NCI-H2196 (cell line): ENCODE data around the gene DDI2.
"Not testable (repeated sequence)": the region's sequence is repeated elsewhere in the genome, so short reads cannot be mapped to it uniquely, and the experiment has no call there.

Experiments
- DNase-seq: peaks from one replicate; lab custom pipeline; 2025; ENCODE audit not compliant: unreplicated experiment; lab: John Stamatoyannopoulos, UW

The DDI2 gene

GRCh38 chr1:15633756-15634420 is 16.6 kb downstream of the DDI2 start:
- DNase-seq, result no peak

DNA sequence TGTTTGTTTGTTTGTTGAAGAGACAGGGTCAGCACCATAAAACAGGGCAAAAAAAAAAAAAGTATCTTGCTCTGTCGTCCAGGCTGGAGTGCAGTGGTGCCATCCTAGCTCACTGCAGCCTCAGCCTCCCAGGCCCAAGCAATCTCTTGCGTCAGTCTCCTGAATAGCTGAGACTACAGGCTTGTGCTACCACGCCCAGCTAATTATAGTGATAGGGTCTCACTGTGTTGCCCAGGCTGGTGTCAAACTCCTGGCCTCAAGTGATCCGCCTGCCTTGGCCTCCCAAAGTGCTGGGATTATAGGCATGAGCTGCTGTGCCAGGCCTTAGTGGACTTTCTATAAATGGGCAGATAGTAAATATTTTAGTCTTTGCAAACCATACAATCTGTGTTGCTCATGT is 19.2 kb downstream of the DDI2 start:
- no peak for DNase-seq

- no peak for DNase-seq
Observed at GRCh38 chr1:15637826-15638225, 20.6 kb downstream of the DDI2 start.

DNA sequence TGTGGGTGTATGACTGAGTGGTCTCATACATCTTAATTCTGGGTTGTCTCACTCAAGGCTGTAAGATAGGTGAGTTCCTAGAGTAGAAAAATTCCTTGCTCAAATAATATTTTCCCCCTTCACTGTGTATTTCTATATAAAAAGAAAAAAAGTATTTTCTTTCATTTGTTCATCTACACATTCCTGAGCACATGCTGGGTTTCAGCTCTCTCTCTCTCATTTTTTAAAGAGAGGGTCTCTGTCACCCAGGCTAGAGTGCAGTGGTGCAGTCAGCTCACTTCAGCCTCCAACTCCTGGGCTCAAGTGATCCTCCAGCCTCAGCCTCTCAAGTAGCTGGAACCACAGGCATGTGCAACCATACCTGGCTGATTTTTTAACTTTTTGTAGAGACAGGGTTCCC is 22.0 kb downstream of the DDI2 start:
- no peak for DNase-seq

DNA sequence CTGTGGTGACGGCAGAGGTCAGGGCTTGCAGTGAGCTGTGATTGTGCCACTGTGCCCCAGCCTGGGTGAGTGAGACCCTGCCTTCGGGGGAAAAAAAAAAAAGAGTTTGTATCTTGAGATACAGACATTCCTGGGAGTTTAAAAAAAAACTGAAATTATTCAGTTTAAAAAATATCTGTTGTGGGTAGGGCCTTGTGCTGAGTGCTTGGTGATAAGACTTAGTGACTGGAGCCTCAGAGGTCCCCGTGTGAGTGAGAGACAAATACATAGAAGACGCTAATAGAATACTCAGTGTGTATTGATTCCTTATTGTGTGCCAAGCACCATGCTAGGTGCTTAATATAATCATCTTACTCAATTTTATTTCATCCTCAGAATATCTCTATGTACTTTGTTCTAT is 22.7 kb downstream of the DDI2 start:
- DNase-seq, result no peak

GRCh38 chr1:15640667-15641066 is 23.4 kb downstream of the DDI2 start:
- no peak for DNase-seq

- DNase-seq, result no peak
Observed at GRCh38 chr1:15649937-15650336, 32.7 kb downstream of the DDI2 start.

- no peak for DNase-seq
Observed at GRCh38 chr1:15650433-15650832, 33.2 kb downstream of the DDI2 start.

DNA sequence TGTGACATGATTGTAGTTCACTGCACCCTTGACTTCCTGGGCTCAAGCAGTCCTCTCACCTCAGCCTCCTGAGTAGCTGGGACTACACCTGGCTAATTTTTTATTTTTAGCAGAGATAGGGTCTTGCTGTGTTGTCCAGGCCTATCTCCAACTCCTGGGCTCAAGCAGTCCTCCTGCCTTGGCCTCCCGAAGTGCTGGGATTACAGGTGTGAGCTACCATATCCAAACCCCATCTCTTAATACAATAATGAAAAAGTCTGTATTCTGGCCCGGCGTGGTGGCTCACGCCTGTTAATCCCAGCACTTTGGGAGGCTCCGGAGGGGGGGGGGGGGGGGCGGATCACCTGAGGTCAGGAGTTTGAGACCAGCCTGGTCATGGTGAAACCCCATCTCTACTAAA is 34.9 kb downstream of the DDI2 start:
- DNase-seq, result not testable (repeated sequence)

GRCh38 chr1:15654091-15654690 is 36.9 kb downstream of the DDI2 start:
- no peak for DNase-seq

DNA sequence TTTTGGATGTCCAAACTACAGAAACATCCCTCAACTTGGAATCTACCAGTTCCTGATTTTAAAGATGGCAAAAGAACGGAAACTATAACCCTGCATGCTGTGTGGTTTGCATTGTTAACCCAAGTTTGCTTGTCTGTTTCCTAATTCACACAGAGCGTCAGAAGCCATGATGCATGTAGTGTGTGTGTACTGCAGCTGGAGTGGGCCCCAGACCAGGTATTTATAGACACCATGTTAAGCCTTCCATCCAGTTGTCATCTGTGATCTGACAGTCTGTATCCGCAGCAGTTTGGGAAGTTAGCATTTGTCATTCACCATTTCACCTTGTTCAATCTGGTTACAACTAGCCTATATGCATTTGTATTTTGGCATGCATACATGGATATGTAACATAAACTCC is 39.2 kb downstream of the DDI2 start:
- DNase-seq, result no peak

DNA sequence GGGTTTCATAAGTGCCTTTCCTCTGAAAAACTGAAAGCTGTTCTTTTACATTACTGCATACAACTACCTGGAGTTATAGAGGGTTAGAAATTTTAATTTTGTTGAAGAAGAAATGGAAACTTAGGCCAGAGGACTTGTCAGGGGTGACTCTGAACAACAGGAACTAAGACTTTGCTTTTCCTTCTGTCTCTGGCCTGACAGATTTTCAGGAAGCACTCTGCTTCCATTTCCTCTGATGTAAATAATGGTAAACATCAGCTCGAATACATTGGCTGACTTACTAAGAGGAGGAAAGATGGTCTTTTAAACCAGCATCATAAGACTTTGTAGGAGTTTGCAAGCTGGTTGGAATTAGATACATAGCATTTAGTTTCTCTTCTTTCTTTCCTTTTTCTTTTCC is 39.8 kb downstream of the DDI2 start:
- no peak for DNase-seq

DNA sequence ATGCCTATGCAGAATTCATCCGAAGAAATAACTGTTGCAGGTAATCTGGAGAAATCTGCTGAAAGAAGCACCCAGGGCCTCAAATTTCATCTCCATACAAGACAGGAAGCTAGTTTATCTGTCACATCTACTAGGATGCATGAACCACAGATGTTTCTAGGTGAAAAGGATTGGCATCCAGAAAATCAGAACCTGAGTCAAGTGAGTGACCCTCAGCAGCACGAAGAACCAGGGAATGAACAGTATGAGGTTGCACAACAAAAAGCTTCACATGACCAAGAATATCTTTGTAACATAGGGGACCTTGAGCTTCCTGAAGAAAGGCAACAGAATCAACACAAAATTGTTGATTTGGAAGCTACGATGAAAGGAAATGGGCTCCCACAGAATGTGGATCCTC is 42.9 kb downstream of the DDI2 start:
- DNase-seq, result no peak

DNA sequence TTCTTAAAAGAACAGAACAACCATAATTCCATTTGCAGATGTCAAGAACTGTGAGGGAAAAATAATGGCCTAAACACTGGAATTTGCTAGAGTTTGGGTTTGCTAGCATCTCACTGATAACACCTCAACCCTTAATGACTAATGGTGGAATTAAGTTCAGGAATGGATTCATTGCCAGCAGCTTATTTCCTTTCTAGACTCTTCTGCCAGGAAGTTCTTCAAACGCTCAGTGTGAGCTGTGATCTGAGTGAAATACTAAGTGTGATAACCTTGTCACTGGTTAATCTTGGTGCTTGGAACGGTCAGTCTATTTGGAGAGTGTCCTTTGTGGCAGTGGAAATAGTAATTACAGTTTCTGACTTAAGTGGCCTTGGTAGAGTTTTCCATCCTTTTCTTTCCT is 45.2 kb downstream of the DDI2 start:
- DNase-seq, result no peak

DNA sequence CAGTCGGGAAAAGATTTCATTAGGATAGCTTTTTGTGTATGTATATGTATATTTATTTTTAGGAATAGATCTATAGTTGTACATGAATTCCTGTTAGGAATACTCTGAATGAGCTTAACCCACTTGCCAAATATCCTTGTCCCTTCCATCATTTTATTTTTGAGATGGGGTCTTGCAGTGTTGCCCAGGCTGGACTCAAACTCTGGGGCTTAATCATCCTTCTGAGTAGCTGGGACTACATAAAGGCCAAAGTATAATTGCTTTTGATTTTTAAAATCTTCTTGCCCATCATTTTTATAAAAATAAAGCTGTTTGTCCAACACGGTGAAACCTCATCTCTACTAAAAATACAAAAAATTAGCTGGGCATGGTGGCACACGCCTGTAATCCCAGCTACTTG is 46.7 kb downstream of the DDI2 start:
- DNase-seq, result no peak

- DNase-seq, result no peak
Observed at GRCh38 chr1:15667362-15667761, 50.1 kb downstream of the DDI2 start.

GRCh38 chr1:15668089-15668754 is 51.0 kb downstream of the DDI2 start:
- DNase-seq, result no peak

GRCh38 chr1:15669074-15669473 is 51.8 kb downstream of the DDI2 start:
- DNase-seq, result no peak

DNA sequence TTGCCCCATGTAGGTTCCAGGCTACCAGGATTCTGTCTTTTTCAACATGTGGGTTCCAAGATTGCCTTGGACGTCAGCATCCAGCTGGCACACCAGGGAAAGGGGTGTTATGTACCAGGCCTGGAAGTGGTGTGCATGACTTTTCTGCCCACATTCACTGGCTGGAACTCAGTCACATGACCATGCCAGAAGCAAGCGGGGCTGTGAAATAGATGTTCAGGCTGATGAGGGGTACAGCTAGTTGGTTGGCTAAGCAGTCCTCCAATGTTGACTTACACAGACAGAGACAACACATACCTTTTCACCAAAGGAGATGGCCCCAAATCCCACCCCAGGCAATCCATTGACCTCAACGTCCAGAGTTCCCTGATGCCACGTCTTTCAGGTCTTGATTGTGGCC is 52.6 kb downstream of the DDI2 start:
- DNase-seq, result no peak

DNA sequence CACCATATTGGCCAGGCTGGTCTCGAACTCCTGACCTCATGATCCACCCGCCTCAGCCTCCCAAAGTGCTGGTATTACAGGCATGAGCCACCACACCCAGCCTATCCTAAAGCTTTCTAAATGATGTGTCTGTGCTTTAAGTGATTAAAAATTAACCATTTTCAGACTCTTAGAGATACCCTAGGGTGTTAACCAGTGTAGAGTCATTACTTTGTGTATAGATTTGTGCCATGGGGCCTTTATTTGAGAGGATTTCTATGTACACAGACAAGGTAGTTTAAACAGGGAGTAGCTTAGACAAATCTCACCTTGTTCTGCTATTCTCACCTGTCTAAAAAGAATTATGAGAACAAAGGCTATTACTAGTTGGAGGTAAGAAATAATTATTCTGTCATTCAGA is 54.2 kb downstream of the DDI2 start:
- DNase-seq, result no peak

DNA sequence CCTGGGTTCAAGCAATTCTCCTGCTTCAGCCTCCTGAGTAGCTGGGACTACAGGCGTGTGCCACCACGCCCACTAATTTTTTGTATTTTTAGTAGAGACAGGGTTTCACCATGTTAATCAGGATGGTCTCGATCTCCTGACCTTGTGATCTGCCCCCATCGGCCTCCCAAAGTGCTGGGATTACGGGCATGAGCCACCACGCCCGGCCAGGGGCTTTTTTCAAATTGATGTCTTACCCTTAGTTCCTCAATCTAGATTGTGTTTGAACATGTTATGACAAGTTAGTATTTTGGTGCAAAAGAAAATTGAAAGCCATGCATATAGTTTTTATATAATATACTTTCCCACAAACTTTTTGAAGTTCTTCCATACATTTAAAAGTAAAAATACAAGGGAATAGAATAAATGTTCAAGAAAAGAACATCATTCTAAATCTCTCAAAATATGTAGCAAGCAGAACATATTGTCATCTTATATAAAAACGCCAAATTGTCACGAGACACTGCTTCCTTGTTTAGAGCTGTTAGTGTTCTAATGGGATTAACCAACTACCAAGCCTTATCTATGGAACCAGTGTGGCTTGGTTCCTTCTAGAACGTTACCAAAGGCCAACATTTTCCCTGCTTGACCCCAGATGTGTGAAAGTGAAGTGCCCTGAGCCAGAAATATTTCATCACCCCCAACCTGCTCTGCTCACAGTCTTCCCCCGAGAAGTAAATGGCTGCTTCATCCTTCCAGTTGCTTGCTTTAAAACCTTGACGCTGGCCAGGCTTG is 57.3 kb downstream of the DDI2 start:
- DNase-seq, result no peak

GRCh38 chr1:15676010-15676409 is 58.8 kb downstream of the DDI2 start:
- no peak for DNase-seq
